ENCODE measurements around the gene TMEM61.

TMEM61 gene

GRCh38 chr1:55040083-55040932 is 59.9 kb downstream of the TMEM61 start:
- DNase-seq, result no peak

GRCh38 chr1:55040933-55041494 is 60.6 kb downstream of the TMEM61 start:
- DNase-seq, result no peak

DNA sequence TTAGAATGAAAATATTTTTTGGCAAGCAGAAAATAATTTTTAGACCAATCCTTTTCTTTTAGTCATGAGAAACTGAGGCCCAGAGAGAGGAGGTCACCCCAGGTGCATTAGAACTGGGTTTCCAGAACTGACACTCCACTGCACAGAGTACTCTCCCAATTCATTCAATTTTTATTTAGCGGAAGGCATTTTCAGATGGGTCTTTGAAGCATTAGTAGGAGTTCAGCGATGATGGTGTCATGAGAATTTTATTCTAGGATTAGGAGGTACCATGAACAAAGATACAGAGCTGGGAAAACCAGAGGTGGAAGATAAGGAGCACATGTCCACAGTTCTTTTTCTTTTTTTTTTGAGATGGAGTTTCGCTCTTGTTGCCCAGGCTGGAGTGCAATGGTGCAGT is 61.2 kb downstream of the TMEM61 start:
- DNase-seq, result no peak
